Skin of body (tissue), 2 donors: ENCODE data around the gene VIPR2. TPM values are rescaled to one million over a fixed set of nuclear protein-coding genes. Genes with fewer than 3 reads are reported as not detected.
"Not testable (repeated sequence)": the region's sequence is repeated elsewhere in the genome, so short reads cannot be mapped to it uniquely, and the experiment has no call there.

Experiments
- DNase-seq: peaks from one replicate; lab custom pipeline; 2025; lab: John Stamatoyannopoulos, UW
- total RNA-seq: library from RNA; depleted of rRNA; stranded (reverse); fragments of >200 nt; gene quantifications from one replicate; pipeline ENCODE4 v1.2.3, GENCODE V29; 2014

The VIPR2 gene
- total RNA-seq, 1 donor from 2014 or later, result 0.99 TPM

DNA sequence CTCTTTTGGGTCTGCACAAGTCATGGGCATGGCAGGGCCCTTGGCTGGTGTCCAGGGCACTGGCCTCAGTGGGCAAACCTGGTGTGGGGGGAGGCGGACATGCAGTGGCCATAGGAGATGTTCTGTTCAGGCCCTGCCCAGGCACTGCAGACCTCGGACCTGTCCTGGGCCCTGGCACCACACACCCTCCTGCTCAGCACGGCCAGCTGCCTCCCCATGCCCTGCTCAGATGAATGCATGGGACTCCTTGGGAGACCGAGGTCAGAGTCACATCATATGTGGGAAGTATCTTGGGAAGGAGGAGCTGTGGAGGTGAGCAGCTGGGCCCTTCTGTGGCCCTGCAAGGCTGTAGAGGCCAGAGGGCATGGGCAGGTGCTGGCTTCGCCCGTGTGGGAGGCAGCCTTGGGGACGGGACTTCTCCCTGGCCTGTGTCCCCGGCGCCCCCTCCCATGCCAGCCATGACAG, 130.8 kb downstream of the VIPR2 start:
- no peak for DNase-seq

DNA sequence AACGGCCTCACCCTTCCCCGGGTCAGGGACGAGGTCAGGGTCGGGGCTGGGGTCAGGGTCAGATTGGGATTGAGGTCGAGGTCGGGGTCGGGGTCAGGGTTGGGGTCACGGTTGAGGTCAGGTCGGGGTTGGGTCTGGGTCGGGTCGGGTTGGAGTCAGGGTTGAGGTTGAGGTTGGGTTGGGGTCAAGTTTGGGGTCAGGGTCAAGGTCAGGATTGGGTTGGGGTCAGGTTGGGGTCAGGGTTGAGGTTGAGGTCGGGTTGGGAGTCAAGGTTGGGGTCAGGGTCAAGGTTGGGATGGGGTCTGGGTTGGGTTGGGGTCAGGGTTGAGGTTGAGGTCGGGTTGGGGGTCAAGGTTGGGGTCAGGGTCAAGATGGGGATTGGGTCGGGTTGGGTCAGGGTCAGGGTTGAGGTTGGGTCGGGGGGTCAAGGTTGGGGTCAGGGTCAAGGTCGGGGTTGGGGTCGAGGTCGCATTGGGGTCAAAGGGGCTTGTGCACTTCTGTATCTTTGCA, 131.4 kb downstream of the VIPR2 start:
- DNase-seq, result peak; percentile 37

DNA sequence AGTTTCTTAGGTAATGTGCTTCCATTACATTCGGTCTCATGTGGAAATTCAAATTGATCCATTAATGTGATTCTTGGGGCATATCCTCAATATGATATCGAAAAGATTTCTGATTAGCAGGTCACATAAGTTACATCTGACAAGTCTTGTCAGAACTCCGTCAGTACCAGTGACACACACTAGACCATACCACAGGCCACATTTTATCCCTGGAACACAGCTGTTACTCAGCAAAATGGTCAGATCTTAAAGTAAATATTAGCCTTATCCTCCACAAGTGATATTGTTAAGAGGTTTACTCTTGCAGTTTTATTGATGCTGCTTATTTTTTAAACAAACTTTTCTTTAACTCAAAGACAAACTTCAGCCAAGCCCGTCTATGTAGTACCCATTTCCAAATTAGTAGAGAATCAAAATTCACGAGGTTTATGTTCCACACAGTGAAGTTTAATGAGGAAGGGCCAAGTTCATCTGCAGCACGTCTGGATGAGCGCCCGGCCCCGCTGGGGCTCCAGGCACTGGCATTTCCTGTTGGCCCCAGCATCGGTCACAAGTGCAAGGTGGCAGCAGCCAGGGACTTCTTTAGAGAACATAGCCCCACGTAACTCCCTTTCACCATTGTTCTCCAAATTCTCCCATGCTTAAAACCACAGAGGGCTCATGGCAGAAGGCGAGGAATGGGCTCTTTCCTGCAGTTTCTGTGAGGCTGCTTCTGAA, 132.2 kb downstream of the VIPR2 start:
- no peak for DNase-seq

DNA sequence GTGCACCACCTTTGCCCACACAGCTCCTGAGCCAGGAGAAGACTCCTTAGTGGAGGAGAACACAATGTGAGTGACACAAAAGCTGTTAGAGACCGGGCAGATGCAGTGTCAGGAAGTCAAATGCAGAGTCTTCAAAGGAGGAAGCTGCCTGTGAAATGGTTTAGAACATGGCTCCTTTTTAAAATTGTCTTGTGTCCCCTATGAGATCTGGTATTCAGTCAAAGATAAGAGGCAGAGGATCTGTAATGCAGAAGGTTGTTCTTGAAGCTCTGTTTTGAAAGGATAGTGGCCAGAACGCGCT, 133.0 kb downstream of the VIPR2 start:
- DNase-seq, result no peak

DNA sequence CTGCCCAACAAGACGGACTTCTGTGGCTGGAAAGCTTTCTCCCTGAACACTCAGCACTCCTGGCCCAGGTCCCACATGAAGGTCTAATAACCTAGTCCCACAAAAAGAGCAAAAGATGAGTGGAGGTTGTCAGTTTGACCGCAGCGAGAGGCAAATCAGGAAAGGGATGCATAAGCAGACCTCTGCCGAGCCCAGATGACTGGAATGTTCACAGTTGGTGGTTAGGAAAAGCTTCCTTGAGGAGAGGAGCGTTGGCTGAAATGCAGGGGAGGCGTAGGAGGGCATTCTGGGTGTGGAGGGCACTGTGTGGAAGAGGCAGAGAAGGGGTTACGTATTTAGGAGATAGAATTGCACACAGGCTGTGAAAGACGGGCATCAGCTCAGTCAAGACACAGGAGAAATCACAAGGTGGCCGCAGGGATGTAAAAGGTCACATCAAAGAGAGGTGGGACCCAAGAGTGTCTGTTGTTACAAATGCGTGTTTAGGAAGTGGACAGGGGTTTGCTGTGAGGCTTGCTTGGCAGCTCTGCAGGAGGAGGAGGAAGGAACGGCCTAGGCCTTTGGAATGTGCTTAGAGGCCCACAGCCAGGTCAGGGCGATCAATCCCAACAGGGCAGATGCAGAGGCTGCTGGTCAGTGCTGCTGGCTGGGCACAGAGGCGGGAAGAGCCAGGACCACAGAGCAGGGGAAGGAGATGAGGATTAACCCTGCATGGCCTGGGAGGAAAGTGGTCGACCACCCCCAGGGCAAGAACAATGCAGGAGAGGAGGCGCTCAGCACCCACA, 133.5 kb downstream of the VIPR2 start:
- no peak for DNase-seq

DNA sequence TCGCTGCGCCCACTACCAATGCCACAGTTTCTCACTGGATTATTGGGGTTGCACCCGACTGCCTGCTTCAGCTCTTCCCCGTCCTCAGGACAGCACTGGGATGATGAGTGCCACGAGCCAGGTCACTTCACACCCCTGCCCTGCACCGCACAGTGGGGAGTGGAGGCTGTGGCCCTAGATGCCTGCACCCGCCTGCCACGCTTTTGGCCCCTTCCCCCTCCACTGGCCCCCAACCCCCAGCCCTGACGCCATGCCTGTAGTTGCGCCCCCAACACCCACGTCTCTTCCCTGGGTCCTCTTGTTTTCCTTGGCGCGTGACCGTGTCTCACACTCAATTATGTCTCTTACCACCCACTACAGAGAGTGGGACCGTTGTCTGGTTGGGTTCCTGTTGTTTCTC, 134.3 kb downstream of the VIPR2 start:
- no peak for DNase-seq

DNA sequence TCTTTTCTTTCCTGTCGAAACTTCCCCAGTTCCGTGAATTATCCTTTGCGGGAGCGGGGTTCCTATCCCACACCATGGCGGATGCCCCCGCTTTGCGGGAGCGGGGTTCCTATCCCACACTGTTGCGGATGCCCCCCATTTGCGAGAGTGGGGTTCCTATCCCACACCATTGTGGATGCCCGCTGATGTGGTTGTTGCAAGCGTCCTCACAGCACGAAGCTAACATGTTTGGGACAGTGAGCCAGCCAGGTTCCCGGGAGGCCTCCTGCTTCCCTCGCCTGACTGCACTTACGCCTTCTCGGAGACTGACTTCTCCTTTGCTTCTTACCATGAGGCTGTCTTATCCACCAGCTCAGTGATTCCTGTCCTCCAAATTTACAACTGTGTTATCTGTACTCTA, 134.7 kb downstream of the VIPR2 start:
- DNase-seq, result no peak

DNA sequence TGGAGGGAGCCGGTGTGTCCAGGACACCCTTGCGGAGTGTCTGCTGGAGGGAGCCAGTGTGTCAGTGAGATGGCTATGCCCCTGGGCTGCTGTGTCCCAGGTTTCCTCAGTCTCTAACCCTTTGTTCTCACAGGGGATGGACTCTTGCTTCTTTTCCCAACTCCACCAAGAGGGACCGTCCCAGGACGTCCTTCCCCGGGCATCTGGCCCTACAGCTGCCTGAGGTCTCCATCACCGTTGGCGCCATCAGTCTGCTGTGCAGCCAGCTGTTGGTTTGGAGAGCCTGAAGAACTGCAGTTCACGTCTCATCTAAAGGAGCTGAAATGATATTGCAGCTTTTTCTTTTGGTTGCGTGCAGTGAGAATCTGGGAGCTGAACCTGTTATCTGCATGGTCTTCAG, 136.2 kb downstream of the VIPR2 start:
- no peak for DNase-seq

DNA sequence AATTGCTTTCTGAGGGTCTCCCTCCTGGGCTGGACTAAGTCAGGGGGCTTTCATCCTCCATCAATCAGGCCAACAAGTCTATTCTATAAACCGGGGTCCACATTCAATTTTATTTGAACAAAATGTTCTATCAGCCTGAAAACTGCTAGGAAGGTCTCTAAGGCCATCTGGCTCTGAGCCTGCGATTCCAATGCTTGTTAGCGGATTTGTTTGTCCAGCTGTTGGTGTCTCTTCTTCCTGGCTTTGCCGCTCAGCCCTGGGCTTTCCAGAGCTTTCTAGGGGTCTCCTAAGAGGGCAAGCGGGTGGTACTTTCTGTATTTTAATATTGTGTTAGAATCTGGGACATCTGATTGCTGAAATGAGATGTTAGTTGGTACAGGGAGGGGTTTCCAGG, 136.7 kb downstream of the VIPR2 start:
- no peak for DNase-seq

DNA sequence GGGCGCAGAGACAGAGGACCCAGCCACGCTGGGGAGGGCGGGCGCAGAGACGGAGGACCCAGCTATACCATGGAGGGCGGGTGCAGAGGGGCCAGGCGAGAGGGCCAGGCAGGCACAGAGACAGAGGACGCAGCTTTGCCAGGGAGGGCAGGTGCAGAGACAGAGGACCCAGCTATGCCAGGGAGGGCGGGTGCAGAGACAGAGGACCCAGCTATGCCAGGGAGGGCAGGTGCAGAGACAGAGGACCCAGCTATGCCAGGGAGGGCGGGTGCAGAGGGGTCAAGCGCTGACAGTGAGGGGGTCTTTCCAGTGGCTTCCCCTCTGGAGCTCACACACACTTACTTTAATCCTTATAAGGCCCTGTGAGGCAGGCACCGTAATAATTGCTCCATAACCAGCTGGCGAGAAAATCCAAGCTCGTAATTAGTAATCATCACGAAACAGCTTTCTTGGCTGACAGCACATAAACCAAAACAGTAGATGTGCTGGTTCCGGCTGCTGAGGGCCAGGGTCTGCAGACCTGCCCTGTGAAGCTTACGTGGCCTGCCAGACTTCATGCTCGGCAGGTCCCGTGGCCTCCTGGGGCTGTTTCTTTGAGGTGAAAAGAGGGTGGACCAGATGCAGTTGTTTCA, 137.2 kb downstream of the VIPR2 start:
- DNase-seq, result no peak

DNA sequence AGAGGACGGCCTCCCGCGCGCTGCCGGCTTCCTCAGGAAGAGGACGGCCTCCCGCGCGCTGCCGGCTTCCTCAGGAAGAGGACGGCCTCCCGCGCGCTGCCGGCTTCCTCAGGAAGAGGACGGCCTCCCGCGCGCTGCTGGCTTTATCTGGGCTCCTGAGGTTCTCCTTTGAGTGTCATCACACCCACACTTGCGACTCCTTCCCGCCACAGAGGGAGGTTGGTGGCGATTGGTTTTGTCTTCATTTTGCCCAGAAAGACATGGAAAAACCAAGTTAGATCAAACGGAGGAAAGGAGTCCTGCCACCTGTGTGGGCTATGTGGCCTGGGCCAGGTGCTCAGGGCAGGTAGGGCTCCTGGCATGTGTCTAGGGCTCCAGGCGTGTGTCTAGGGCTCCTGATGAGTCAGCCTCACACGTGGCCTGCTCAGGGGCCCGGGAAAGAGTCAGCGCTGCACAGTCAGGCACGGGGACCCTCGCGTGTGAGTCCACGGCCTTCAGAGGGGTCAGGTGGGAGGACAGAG, 138.0 kb downstream of the VIPR2 start:
- DNase-seq, result no peak

DNA sequence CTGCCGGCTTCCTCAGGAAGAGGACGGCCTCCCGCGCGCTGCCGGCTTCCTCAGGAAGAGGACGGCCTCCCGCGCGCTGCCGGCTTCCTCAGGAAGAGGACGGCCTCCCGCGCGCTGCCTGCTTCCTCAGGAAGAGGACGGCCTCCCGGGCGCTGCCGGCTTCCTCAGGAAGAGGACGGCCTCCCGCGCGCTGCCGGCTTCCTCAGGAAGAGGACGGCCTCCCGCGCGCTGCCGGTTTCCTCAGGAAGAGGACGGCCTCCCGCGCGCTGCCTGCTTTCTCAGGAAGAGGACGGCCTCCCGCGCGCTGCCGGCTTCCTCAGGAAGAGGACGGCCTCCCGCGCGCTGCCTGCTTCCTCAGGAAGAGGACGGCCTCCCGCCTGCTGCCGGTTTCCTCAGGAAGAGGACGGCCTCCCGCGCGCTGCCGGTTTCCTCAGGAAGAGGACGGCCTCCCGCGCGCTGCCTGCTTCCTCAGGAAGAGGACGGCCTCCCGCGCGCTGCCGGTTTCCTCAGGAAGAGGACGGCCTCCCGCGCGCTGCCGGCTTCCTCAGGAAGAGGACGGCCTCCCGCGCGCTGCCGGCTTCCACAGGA, 138.6 kb downstream of the VIPR2 start:
- not testable (repeated sequence) for DNase-seq

DNA sequence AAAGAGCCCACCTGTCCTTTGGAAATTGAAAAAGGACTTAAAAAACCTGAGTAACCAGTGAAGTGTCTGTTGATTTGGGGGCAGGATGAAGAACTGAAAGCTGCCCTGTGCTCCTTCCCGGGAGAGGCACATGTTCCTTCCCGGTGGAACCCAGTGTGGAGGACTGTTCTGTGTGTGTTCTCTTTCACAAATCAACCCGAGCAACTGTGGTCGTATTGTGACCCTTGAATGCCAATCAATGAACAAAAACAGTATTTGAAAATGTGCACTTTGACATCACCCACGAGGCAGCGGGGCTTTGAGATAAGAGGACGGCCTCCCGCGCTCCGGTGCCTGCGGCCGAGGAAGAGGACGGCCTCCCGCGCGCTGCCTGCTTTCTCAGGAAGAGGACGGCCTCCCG, 139.0 kb downstream of the VIPR2 start:
- DNase-seq, result no peak

DNA sequence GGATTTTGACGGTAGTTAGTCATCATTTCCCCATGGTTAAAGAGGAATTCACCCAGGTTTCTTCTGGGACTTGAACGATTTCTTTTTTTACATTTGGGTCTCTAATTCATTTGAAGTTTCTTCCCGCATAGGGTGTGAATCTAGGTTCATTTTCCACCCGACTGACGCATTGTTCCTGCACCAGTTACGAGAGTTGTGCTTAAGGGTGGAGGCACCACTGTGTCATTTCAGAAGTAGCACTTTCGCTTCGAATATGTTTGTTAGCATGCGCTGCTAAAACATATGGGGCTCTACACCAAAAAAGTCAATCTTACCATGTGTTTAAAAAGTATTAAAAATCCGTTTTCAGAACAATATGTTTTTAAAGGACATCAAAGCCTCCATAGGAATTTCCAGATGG, 140.3 kb downstream of the VIPR2 start:
- DNase-seq, result no peak

DNA sequence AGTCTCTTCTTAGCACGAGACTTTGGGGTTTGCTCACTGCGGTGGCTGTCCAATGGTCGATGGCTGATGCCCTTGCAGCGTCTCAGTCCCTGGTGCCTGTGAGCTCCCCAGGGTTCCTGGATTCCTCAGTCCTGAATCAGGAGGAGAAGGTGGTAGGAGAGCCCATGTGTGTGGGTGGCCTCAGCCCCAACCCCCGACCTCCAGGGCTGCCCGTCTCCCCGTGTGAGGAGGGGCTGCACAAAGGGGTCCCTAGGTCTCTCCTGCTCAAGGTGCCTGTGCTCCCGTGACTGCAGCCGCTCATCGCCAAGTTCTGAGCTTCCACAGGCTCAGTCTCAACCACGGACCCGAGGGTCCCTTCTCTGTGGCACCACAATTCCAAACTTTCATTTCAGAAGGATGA, 142.9 kb downstream of the VIPR2 start:
- no peak for DNase-seq

DNA sequence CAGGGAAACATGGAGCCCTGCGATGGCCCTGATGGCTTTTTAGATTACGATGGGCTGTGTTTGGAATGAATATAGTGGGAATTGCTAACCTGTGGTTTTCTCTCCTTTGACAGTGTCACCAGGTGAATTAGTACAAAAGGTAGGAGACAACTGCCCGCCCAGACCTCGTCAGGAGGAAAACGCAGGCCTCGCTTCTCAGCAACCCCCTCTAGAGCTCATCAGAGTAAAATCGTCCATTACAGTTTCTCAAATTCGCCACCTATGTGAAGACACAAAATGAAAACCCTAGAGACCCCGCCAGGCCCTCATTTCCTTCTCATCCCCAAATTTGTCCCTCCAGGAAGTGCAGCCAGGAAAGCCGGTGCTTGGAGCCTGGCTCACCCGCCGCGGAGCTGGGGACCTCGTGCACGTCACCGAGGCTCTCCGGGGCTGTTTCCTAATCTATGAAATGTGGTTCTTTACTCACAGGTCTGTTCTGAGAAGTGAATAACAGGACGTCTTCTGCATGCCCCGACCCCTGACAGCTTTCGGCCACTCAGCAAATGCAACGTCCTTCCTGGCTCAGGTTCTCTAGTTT, 143.7 kb downstream of the VIPR2 start:
- DNase-seq, result no peak

DNA sequence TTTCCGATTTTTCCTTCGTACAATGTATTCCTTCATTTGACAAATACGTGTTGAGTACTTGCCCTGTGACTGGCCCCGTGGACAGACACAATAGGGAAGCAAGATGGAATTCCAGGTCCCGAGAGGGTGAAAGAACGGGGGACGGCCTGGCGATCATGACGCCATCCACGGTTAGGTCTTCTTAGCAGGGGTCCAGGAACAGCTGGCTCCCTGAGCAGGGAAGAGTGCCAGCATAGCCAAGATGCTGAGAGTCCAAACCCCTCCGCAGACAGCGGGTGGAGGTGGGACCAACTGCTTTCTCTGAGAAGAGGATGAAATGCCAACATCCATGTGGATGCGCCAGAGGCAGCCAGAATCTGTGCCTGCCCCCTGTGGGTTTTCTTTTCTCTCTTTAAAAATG, 144.6 kb downstream of the VIPR2 start:
- DNase-seq, result no peak

DNA sequence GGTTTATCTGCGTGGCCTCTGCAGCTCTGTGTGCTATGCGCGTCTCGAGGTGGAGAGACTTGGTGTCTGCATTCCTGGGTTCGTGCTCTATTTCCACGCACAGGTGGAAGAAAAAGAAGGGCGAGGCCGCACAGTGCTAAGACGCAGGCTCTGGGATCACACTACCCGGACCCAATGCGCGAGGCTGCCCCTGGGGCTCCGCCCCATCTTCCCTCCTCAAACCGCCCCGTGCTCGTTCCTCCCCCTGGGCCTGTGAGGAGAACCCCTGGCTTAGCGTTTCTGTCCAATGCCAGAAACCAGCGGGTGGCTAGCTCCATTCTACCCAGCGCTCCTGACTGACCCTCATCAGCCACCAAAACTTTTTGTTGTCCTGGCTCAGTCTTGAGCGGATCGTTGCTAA, 145.2 kb downstream of the VIPR2 start:
- DNase-seq, result no peak

DNA sequence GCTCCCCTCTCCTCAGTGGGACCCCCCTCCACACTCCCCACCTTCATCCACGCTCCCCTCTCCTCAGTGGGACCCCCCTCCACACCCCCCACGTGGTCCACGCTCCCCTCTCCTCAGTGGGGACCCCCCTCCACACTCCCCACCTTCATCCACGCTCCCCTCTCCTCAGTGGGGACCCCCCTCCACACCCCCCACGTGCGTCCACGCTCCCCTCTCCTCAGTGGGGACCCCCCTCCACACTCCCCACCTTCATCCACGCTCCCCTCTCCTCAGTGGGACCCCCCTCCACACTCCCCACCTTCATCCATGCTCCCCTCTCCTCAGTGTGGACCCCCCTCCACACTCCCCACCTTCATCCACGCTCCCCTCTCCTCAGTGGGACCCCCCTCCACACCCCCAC, 146.4 kb downstream of the VIPR2 start:
- not testable (repeated sequence) for DNase-seq

DNA sequence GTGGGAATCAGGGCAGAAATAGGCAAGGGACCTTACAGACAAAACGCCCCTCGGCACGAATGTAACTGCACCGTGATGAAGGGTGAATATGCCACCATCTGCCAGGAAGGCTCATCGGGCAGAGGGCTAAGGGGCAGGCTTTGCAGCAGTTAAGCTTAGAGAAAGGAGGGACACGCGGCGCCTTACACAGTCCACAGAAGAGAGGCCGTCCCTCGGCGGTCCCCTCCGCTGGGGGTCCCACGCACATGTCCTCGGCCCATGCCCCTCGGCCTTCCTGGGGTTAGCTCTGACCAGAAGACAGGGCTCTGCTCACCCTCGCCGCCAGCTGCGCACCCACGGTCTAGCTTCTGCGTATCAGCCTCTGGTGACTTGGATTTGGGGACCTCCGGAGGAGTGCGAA, 147.2 kb downstream of the VIPR2 start:
- no peak for DNase-seq

DNA sequence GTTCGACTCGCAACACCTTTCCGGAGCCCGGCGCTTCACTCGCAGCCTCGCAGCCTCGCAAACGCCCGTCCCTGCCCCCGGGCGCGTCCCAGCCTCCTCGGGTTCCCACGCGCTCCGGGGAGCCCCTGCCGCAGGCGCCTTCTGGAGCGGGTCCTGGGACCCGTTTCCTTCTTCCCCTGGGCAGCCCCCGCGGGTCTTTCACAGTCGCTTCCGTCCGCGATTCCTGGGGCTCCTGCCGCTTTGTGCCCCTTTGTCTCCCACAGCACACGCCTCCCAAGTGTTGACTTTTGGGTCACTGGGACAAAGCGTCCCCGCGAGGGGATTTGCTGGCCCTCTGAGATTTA, 147.6 kb downstream of the VIPR2 start:
- no peak for DNase-seq
